ACC112 (cell line): ENCODE results near the gene CISD2.

ENCODE experiments used
- H2AFZ ChIP-seq: fragments of 200-600 bp; sonication (generic); one replicate; pipeline ENCODE4 v1.6.0; 2017; ENCODE audit warnings: antibody characterized with exemption, low read length; ENCODE audit not compliant: unreplicated experiment
- H3K27ac ChIP-seq: fragments of 200-600 bp; sonication (generic); 2 replicates; pipeline ENCODE4 v1.5.1; 2014; ENCODE audit warnings: low read depth, mild to moderate bottlenecking, antibody characterized with exemption, low read length, moderate library complexity
- H3K27me3 ChIP-seq: fragments of 200-600 bp; sonication (generic); 2 replicates; pipeline ENCODE4 v1.6.1; 2014; ENCODE audit warnings: mild to moderate bottlenecking, antibody characterized with exemption, low read length, moderate library complexity, mixed read lengths; ENCODE audit not compliant: insufficient read depth
- H3K36me3 ChIP-seq: fragments of 200-600 bp; sonication (generic); 2 replicates; pipeline ENCODE4 v1.6.1; 2016; ENCODE audit warnings: mild to moderate bottlenecking, antibody characterized with exemption, low read length, moderate library complexity, mixed read lengths; ENCODE audit not compliant: insufficient read depth
- H3K4me1 ChIP-seq: fragments of 200-600 bp; sonication (generic); one replicate; pipeline ENCODE4 v1.6.1; 2016; ENCODE audit warnings: low read length, mixed read lengths; ENCODE audit not compliant: insufficient read depth, unreplicated experiment, control insufficient read depth
- H3K4me3 ChIP-seq: fragments of 200-600 bp; sonication (generic); 2 replicates; pipeline ENCODE4 v1.5.1; 2014; ENCODE audit warnings: mild to moderate bottlenecking, low read depth, low read length
- H3K79me2 ChIP-seq: fragments of 200-600 bp; sonication (generic); one replicate; pipeline ENCODE4 v1.6.0; 2016; ENCODE audit warnings: low read length; ENCODE audit not compliant: control insufficient read depth, unreplicated experiment, insufficient read depth

The CISD2 gene

GRCh38 chr4:102827674-102828496, 40.9 kb upstream of the CISD2 start:
- Histone ChIP-seq H3K36me3 (peaks cover 23% of the 10 kb centered on the region; the same call in 1 of the 2 replicates), H3K27ac (peak overlapping the region; percentile 99), H3K4me1 (peaks cover 22% of the 10 kb centered on the region), H3K4me3 (peak overlapping the region; percentile 97), H2AFZ (peak overlapping the region; percentile 4), H3K79me2 (peaks cover 62% of the 10 kb centered on the region), H3K27me3 (no peaks in the 10 kb centered on the region)

GRCh38 chr4:102828497-102828808, 40.3 kb upstream of the CISD2 start:
- Histone ChIP-seq H3K79me2 (peaks cover 57% of the 10 kb centered on the region), H2AFZ (peak overlapping the region; percentile 4), H3K27me3 (no peaks in the 10 kb centered on the region), H3K36me3 (peaks cover 21% of the 10 kb centered on the region; the same call in 1 of the 2 replicates), H3K27ac (peak overlapping the region; percentile 99), H3K4me3 (peak overlapping the region; percentile 97), H3K4me1 (peaks cover 20% of the 10 kb centered on the region)

- Histone ChIP-seq H3K4me1 (peaks cover 16% of the 10 kb centered on the region), H3K27ac (no peak overlapping the region), H3K4me3 (no peak overlapping the region), H3K36me3 (peaks cover 13% of the 10 kb centered on the region; the same call in 1 of the 2 replicates), H2AFZ (no peak overlapping the region), H3K27me3 (no peaks in the 10 kb centered on the region), H3K79me2 (peaks cover 46% of the 10 kb centered on the region)
These were observed 39.0 kb upstream of the CISD2 start for GRCh38 chr4:102829803-102830202.

- Histone ChIP-seq H3K4me1 (peaks cover 16% of the 10 kb centered on the region), H3K36me3 (no peaks in the 10 kb centered on the region), H2AFZ (no peak overlapping the region), H3K27me3 (no peaks in the 10 kb centered on the region), H3K27ac (no peak overlapping the region), H3K79me2 (peaks cover 25% of the 10 kb centered on the region), H3K4me3 (no peak overlapping the region)
These were observed 36.7 kb upstream of the CISD2 start for GRCh38 chr4:102832105-102832504.

GRCh38 chr4:102832667-102833066, 36.1 kb upstream of the CISD2 start:
- H3K4me1 ChIP-seq, result peaks cover 16% of the 10 kb centered on the region
- H3K27me3 ChIP-seq, result no peaks in the 10 kb centered on the region
- no peak overlapping the region for H3K27ac ChIP-seq
- no peak overlapping the region for H2AFZ ChIP-seq
- peaks cover 25% of the 10 kb centered on the region for H3K79me2 ChIP-seq
- H3K4me3 ChIP-seq, result no peak overlapping the region
- H3K36me3 ChIP-seq, result no peaks in the 10 kb centered on the region

- H3K4me1 ChIP-seq, result peaks cover 5% of the 10 kb centered on the region
- H3K36me3 ChIP-seq, result 0 out of 2 replicates have a peak, but pooled peaks cover 4% of the 10 kb centered on the region
- H3K4me3 ChIP-seq, result no peak overlapping the region
- H3K27me3 ChIP-seq, result no peaks in the 10 kb centered on the region
- H3K79me2 ChIP-seq, result peaks cover 2% of the 10 kb centered on the region
- H3K27ac ChIP-seq, result no peak overlapping the region
- no peak overlapping the region for H2AFZ ChIP-seq
These were observed 32.2 kb upstream of the CISD2 start for GRCh38 chr4:102836596-102836995.

- Histone ChIP-seq H3K27me3 (no peaks in the 10 kb centered on the region), H3K4me3 (no peak overlapping the region), H2AFZ (no peak overlapping the region), H3K36me3 (0 out of 2 replicates have a peak, but pooled peaks cover 4% of the 10 kb centered on the region), H3K4me1 (no peaks in the 10 kb centered on the region), H3K79me2 (no peaks in the 10 kb centered on the region), H3K27ac (no peak overlapping the region)
These were observed 26.4 kb upstream of the CISD2 start for GRCh38 chr4:102842367-102842766.

- no peak overlapping the region for H3K27ac ChIP-seq
- no peaks in the 10 kb centered on the region for H3K27me3 ChIP-seq
- H2AFZ ChIP-seq, result no peak overlapping the region
- H3K4me3 ChIP-seq, result no peak overlapping the region
- H3K79me2 ChIP-seq, result no peaks in the 10 kb centered on the region
- 0 out of 2 replicates have a peak, but pooled peaks cover 4% of the 10 kb centered on the region for H3K36me3 ChIP-seq
- H3K4me1 ChIP-seq, result no peaks in the 10 kb centered on the region
These were observed 25.5 kb upstream of the CISD2 start for GRCh38 chr4:102843273-102843672.

- no peaks in the 10 kb centered on the region for H3K79me2 ChIP-seq
- no peaks in the 10 kb centered on the region for H3K4me1 ChIP-seq
- H3K36me3 ChIP-seq, result 0 out of 2 replicates have a peak, but pooled peaks cover 4% of the 10 kb centered on the region
- H3K27me3 ChIP-seq, result no peaks in the 10 kb centered on the region
- H2AFZ ChIP-seq, result no peak overlapping the region
- no peak overlapping the region for H3K27ac ChIP-seq
- no peak overlapping the region for H3K4me3 ChIP-seq
These were observed 24.9 kb upstream of the CISD2 start for GRCh38 chr4:102843938-102844337.

GRCh38 chr4:102847687-102848086, 21.1 kb upstream of the CISD2 start:
- H3K79me2 ChIP-seq, result no peaks in the 10 kb centered on the region
- no peak overlapping the region for H3K27ac ChIP-seq
- H3K4me3 ChIP-seq, result no peak overlapping the region
- H3K36me3 ChIP-seq, result no peaks in the 10 kb centered on the region
- H2AFZ ChIP-seq, result no peak overlapping the region
- no peaks in the 10 kb centered on the region for H3K27me3 ChIP-seq
- no peaks in the 10 kb centered on the region for H3K4me1 ChIP-seq

GRCh38 chr4:102849579-102850104, 19.1 kb upstream of the CISD2 start:
- H2AFZ ChIP-seq, result no peak overlapping the region
- H3K79me2 ChIP-seq, result no peaks in the 10 kb centered on the region
- no peaks in the 10 kb centered on the region for H3K4me1 ChIP-seq
- H3K4me3 ChIP-seq, result no peak overlapping the region
- H3K27me3 ChIP-seq, result no peaks in the 10 kb centered on the region
- no peak overlapping the region for H3K27ac ChIP-seq
- H3K36me3 ChIP-seq, result no peaks in the 10 kb centered on the region
